SW 1271 (cell line): ENCODE data around the gene SLC17A4.

Experiments
- DNase-seq, 2 experiments: peaks; one replicate each; lab custom pipeline; 2025; lab: John Stamatoyannopoulos, UW

Gene SLC17A4

GRCh38 chr6:25816252-25816651, 61.7 kb downstream of the SLC17A4 start:
- DNase-seq: no peak

GRCh38 chr6:25821341-25821740, 66.8 kb downstream of the SLC17A4 start:
- no peak for DNase-seq

GRCh38 chr6:25829375-25829774, 74.8 kb downstream of the SLC17A4 start:
- no peak for DNase-seq

GRCh38 chr6:25830458-25830857, 75.9 kb downstream of the SLC17A4 start:
- DNase-seq: no peak
